ENCODE results near the gene ACTR8. TPM values are rescaled to one million over a fixed set of nuclear protein-coding genes. Genes with fewer than 3 reads are reported as not detected.

ACTR8 gene
- polyA plus RNA-seq, 1 donor from 2014 or later, result 28.4 TPM

Other genes starting within 250 kb of the ACTR8 start
- 0.06 and 0.17 TPM in 2 replicates for gene CHDH, start 35.7 kb downstream of the ACTR8 start, polyA plus RNA-seq
- gene IL17RB, start 35.6 kb downstream of the ACTR8 start, polyA plus RNA-seq, result 0.83 and 2.2 TPM in 2 replicates
- gene SELENOK, start 9.7 kb upstream of the ACTR8 start, polyA plus RNA-seq, result 113 and 136 TPM in 2 replicates
- gene CACNA2D3, start 240.4 kb upstream of the ACTR8 start, polyA plus RNA-seq, result 13.7 and 26.2 TPM in 2 replicates

Data from neural cell (in vitro differentiated cells).